ENCODE results near the gene HOXA3.

- TF ChIP-seq CTCF (IDR thresholded peaks at IDR 0.05) (peak in 1 of 2 donors; percentile 78), POLR2A (IDR thresholded peaks at IDR 0.05) (no peak), EP300 (IDR thresholded peaks at IDR 0.05) (no peak)
Measured at GRCh38 chr7:27143023-27143949, 9.1 kb downstream of the HOXA3 start, which contains the start of gene HOXA5.
